GM21390 (cell line): Measurements from ENCODE around the gene LMO3.

ENCODE experiments used
- ATAC-seq: cut with Tn5 transposase; IDR thresholded peaks from one replicate; pipeline ENCODE4 v1.9.1; 2021; ENCODE audit not compliant: unreplicated experiment

Gene LMO3

DNA sequence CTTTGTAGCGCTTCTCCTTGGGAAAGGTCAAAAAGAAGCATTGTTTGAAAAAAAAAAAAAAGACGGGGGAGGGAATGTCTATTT, at the start of gene LMO3:
TSS of gene LMO3 (minus strand) at position 46 of the 84 bp plus-strand sequence. CDS start 5,302 bp downstream, outside the sequence.
- ATAC-seq: no peak

DNA sequence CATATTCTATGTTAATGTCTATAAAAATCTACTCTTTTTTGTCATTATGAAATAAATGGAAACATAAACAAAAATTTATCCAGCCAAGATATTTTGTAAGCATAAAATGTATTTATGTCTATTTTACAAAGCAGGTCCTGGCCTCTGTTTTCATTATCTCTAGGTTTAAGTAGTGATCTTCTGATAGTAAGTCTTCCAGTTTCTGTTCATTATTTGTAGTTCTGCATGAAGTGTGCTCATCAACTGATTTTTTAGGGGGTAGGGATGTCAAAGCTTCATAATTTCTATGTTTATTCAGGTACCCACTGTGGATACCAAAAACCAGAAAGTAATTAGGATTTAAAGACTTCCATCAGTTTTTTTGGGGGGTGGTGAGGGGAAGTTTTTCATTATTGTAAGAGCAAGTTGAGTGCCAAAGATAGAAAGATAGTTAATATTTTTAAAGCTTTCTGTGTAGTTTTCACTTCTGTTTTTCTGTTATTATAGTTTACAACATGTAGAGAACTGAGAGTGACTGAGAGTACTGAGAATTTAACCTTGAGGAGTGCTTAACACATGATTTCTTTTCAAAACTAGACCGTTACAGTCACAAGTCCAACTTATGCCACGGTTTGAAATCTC, 30.6 kb upstream of the LMO3 start:
- ATAC-seq: peak; percentile 93

DNA sequence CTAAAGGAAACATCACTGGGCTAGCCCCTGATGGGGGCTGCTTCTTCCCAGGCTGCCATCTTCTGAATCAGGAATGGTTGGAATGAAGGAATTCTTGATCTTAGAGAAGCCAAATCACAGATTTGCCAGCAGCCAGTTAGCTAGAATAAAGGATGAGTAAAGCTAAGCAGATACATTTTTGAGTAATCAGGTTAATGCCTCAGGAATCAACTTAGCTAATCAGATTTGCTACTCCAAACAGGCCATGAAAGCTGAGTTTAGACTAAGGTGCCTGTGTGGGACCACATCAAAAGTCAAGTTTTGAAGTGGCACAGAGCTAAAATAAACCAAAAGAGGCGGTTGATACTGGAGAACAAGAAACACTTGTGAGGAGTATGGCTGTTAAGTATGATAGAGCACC, 28.8 kb upstream of the LMO3 start:
- no peak for ATAC-seq

DNA sequence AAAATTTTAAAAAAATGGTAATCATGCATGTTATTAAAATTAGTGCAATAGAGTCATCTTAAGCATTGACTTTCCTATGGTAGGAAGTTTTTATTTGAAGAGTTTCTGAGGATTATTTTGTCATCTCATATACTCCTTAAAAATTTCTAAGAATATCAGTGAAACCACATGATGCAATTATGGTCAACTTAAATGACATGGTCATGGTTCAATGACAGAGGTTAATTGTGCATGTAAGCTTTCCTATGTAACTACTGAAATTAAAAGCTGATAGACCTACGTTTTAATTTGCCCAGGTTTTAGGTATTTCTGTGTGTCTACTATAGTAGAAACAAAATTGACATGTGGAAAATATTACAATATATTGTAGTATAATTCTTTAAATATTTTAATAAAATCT, 21.0 kb upstream of the LMO3 start:
- ATAC-seq: no peak

DNA sequence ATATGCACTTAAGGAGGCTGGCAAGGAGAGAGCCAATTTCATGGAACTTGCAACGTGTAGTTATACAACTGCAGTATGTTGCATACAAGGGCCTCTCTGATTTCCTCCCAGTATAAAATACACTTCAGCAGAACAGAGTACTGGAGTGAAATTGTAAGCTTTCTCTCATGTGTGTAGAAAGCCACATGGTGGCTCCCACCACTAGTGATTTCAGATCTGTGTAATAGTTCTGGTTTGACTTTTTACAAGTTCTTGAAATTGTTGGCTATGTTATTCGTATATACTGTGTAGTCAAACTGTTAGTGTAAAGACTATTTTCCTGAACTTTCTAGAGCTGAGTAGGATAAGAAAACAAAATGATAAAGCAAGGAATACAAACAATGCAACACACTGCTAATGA, 16.4 kb upstream of the LMO3 start:
- peak; percentile 49 for ATAC-seq

DNA sequence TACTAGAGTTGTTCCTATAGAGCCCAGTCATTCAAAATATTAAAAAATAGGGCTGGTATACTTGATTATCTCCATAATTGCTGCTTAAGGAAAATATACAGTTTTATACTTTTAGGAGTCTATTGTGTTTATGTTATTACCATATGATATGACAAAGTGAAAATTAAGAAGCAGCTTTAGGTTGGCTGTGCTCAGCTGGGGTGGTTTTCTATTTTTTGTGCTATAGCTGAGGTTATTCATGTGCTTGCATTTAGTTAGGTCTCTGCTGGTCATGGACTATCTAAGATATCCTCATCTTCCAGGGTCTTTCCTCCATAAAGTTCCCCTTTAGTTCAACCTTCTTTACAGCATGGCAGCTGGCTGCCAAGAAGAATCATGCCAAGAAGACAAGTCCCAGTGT, 13.6 kb upstream of the LMO3 start:
- no peak for ATAC-seq

DNA sequence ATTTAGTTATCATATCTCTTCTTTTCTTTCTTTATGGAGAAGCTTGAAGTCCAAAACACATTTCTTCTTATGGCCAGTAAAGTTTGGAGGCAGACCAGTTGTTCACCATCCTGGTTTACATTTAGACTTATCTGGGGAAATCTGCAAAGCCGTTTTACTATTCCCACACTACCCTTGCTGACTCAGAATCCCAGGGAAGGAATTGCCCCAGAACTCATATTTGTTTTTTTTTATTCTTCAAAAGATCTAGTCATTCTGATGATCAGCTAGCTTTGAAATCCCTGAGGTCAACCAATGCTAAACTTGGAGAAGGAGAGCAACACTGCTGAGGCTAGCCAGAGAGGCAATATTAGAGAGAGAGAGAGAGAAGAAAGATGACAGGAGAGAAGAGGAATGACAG, 12.3 kb upstream of the LMO3 start:
- ATAC-seq: no peak

DNA sequence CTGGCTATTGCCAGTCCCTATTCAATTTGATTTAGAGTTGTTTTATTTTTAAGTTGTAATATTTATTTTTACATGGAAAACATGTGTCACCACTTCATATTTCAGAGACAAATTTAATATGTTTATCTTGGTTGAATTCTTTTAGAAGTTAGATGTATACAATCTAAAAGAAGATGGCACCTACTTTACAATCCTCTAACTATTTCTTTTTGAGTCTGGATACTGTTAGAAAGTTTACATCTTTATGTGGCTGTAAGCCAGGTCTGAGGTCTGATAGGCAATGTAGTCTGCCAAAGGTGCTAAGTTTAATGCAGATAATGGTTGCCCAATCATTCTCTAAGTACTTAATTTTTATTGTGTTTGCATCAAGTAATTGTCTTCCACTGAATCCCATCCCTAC, 7.2 kb upstream of the LMO3 start:
- no peak for ATAC-seq

DNA sequence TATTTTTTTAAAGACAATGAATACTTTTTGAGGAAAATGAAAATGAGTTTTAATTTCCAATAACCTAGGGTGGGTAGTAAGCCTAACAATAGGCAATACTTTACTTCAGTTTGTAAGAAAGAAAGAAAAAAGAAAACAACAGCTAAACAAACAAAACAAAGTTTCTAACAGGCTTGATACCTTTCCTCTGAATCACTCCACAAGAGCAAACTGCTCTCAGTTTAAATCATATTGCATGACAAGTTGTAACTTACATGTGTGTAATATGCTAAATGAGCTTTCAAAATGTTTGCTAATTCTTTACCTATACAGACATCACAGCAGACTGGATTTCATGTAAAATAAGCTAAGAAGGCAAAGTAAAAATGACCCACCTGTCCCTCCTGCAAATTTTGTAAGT, 6.7 kb upstream of the LMO3 start:
- ATAC-seq: no peak

DNA sequence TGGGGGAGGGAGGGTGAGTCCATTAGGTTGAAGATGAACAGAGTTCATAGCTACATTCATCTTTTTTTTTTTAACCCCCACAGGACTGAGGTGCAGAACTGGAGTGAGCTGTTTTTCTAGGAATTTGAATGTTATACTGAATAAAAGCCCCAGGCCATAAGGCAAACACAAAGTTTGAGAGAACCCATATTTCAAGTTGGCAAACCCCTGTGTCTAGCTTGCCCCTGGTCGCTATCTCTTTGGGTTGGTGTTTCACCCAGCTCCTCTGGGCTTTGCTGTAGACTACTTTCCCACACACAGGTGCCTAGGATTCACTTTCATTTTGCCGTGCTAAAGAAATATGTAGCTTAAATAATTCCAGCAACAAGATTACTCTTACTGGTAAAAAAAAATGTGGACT, 5.2 kb upstream of the LMO3 start:
- peak; percentile 33 for ATAC-seq

DNA sequence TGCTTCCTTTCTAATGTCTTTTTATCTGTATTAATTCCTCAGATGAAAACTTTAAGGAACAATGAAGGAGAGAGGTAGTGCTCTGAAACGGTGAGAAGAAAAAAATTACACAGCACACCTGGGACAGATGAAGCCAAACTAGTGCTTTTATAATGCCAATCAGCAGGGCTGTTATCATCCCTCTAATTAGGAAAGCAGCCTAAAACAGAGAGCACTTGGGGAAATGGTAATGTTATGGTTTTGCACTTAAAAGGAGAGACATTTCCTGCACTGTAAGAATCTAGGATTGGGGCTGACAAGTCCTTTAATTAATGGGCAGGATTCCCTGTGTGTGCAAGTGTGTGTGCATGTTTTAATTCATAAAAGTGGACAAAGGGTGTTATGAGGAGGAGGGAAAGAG, 4.8 kb upstream of the LMO3 start:
- no peak for ATAC-seq

DNA sequence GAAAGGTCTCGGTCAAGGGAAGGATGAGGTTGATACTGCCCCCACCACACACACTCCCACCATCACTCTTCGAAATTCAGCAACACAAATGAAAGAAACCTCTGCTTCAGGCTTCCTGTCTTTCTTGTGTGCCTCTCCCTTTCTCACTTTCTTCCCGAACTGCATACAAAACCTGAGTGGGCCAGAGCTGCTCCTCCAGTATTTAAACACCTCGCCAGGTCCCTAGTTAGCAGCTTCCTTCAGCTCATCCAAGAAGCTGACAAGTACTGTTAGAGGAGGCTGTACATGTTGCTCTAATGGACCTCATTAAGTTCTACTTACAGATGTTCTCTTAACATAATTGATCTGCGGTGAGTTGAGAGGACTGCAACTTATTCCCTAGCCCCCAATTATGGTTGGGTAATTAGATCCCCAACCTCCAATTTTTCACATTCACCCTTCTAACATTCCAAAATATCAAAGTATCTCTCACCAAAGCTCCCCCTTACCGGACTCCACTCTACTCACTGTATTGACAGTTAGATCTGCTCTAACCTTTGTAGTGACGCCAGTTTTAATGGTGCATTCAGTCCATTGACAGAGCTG, 4.1 kb upstream of the LMO3 start:
- ATAC-seq: no peak

DNA sequence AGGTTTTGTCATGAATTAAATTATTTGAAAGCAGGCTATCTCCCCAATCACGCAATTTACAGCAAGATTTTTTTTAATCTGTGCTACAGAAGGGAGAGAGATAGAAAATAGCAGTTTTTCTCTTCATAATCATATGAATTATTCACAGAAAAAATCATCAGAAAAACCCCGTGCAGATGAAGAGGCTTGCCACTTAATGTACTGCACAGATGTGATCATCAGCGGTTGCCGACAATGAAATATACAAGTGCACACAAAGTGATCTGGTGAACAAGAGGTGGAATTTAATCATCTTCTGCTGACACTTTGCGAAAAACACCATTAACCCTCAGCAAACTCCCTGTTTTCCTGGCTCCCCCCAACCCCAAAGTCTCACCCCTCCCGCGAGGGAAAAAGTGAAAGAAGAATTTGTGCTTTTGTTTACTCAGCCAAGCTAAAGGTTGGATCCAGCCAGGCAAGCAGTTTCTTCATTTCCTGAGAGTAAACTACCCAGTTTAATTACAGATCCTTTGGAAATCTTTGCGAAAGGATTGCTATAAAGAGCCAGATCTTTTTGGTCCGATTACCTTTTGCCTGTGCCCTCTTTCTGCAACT, 3.1 kb upstream of the LMO3 start:
- ATAC-seq: no peak

DNA sequence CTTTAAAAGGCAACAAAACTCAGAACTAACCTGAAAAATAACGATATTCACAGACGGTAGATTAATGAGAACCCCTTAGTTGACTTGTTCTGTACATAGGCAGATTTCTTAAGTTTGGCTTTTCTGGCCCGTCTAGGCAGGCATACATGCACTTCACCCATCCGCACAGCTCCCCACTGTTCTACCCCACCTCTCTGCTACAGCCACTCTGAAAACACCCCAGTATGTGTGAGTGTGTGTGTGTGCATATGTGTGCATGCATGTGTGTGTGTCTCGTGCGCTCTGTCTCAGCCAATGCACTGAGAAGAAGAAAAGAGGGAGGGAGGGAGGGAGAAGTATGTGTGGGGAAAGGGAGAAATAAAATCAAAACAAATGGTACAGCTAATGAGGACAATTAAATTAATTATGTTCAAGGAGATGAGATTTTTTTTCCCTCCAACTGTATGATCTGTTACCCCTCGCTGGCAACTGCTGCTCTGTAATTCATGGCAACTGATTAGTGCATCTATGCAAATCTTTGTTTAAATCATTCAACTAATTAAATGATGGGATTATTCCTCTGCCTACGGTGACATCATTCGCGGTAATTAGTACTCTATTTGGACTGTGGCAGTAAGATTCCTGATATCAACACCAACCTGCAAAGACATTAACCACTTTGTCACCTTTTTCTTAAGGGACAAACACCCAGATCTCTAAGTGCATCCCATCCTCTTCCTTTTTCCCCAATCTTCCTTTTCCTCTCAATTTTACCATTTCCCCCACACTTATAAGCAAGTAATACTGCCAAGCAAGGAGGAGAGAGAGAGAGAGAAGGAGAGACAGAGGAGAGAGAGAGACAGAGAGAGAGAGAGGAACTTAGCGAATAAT, 2.2 kb upstream of the LMO3 start:
- ATAC-seq: no peak

DNA sequence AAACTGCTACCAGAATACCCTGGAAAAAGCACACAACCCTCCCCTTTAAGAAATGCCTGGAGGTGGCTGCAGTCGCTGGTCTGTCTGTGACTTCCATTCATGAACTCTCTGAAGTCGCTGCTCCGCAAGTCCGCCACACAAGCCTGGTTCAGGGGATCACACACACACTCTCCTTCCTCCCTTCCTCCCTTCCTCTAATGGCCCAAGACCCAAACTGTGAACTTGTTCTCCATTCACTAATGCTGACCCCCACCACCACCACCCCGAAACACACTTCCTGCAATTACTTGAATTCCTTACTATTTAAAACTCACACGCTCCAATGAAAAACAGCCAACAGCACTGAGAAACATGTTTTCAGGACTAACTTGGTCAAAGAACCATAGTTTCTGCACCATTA, 1.0 kb upstream of the LMO3 start:
- no peak for ATAC-seq

DNA sequence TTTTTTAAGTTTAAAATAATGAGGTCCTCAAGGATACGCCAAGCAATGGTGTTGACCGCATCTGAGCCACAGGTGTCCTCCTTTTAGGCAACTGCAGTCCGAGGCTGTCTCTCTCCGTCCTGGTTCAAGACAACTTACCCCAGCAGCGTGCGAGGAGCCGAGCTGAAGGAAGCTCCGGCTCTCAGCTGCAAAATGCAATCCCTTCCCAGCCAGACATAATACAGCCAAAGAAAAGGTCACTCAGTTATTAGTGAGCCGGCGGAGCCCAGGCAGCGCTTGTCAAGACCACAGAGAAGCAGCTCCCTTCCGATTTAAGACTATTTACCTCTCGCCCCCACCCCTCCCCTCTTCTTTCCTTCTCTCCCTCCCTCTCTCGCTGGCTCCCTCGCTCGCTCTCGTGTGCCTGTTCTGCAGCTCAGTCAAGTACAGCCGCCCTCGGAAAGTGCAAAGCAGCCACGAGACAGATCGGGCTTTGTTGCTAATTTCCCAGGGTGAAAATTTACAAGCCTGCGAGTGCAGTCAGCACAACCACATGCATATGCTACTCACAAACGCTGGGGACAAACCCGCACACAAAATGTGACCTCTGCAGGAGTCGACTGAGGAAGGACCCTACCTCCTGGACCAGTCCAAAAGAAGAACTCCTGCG, 363 bp upstream of the LMO3 start:
- peak; percentile 48 for ATAC-seq

DNA sequence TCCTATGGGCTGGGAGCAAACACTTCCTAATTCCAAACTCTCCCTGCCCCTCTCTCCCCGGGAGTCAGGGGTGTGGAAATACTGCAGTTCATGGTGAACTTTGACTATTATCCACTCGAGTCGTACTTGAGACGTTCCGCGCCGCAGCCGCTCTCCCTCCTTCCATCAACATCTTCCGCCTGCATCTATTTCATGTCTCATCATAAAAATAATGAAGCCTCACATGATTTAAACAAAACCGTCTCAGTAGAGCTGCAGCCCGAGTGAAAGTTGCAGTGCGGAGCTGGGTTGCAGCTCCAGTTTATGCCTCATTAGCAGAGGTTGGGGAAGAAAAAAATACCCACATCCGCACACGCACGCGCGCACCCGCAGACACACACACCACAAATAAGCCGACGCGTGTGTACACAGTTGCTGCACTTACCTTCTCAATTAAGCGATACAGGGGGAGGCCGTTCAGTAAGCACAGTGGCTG, 283 bp downstream of the LMO3 start:
- ATAC-seq: peak; percentile 18

DNA sequence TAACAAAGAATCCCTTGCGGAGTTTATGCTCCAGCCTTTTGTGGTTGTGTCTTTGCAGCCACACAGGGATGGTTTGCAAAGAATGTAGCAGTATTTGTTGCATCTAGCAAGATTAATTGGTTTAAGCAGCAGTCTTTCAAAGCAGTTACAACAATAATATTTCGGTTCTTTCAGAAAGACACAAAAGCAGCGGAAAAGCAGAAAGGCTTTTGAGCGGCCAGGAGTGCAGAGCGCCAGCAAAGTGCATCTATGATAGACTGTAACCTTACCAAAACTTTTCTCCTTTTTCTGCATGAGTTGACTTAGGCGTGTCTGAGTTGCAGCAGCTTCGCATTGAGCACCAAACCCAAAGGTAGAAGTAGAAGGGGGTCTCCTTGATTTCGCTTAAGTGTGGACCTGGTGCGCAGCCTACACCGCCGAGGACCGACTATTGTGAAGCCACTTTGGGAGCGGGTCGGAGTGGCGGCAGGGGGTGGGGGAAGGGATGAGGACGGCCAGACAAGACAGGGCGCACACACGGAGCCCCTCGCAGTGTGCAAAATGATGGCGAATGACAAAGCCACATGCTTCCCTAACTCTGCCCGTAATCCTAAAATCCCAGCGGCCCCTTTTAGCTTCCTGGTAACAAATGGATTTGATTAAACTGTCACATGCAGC, 1.2 kb downstream of the LMO3 start:
- no peak for ATAC-seq

DNA sequence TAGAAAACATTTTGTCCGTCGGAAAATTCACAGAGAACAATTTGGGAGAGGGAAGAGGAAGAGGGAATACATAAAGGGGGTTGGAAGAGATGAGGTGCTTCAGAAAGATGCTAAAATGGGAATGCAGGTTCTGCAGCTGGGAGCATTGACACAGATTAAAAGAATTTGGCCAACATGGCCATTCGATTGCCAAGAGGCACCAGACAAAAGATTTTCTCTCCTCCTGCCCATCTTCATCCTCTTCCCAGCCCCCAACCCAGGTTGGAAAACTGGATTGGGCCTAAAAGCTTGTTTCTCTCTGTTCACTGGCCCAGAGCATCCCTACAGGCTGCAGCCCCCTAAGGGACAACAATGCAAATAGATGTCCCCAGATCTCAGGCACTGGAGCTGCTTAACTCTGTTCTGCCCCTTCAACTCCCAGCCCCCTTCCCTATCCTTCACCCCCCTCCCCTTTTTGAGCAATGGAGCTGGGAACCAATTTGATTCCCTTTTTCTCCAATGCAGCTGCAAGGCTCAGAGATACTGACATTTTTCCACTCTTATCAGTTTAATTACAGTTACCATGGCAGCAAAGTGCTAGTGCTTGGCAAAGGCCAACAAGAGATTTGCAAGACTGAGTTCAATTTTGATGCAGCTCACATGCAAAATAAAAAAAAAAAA, 1.9 kb downstream of the LMO3 start:
- ATAC-seq: no peak

DNA sequence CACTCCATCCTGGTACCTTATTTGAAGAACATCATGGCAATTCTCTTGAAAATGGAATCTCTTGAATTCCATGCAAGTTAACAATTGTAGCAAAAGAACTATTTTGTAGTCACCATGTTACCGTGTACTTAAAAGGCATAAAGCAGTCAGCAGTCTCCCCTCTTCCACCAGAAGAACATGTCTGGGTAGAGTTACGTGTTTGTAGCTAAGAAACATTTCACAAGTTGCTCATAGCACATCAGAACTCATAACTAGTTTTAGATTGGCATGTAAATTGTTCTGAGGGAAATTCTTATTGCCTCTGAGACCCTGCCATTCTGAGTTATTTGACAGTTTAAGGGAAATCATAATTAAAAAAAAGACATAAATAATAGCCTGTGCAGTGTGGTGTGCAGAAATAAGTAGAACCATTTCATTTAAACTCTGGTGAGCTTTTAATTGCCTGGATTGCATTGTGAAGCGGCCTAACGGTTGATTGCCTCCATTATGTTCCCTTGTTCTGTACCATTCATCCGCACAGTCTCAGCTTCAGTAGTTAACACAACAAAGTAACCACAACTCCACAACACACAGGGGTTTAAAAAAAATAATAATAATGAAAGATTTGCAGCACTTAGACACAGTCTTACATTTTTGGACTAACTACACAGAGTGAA, 2.6 kb downstream of the LMO3 start:
- no peak for ATAC-seq
